HG03469 (cell line): ENCODE measurements around the gene FAT1.

ENCODE experiments used
- ATAC-seq: cut with Tn5 transposase; IDR thresholded peaks from one replicate; pipeline ENCODE4 v1.9.1; 2021; ENCODE audit warnings: mild to moderate bottlenecking, moderate library complexity, moderate number of reproducible peaks; ENCODE audit not compliant: unreplicated experiment

Gene FAT1

GRCh38 chr4:186658657-186659056 is 65.0 kb downstream of the FAT1 start:
- ATAC-seq: no peak

GRCh38 chr4:186657764-186658163 is 65.9 kb downstream of the FAT1 start:
- ATAC-seq: no peak

GRCh38 chr4:186653969-186654368 is 69.7 kb downstream of the FAT1 start:
- no peak for ATAC-seq

GRCh38 chr4:186651624-186652023 is 72.0 kb downstream of the FAT1 start:
- no peak for ATAC-seq

- no peak for ATAC-seq
These were observed 72.5 kb downstream of the FAT1 start for GRCh38 chr4:186651181-186651603.

- no peak for ATAC-seq
These were observed 73.1 kb downstream of the FAT1 start for GRCh38 chr4:186650401-186651180.

GRCh38 chr4:186647821-186648220 is 75.8 kb downstream of the FAT1 start:
- no peak for ATAC-seq

- ATAC-seq: no peak
These were observed 78.9 kb downstream of the FAT1 start for GRCh38 chr4:186644737-186645261.

GRCh38 chr4:186644311-186644638 is 79.4 kb downstream of the FAT1 start:
- ATAC-seq: no peak

GRCh38 chr4:186643501-186644310 is 80.0 kb downstream of the FAT1 start:
- no peak for ATAC-seq

- no peak for ATAC-seq
These were observed 80.7 kb downstream of the FAT1 start for GRCh38 chr4:186642998-186643397.

GRCh38 chr4:186642530-186642929 is 81.1 kb downstream of the FAT1 start:
- no peak for ATAC-seq

- ATAC-seq: no peak
These were observed 89.0 kb downstream of the FAT1 start for GRCh38 chr4:186634591-186635128.

- no peak for ATAC-seq
These were observed 89.8 kb downstream of the FAT1 start for GRCh38 chr4:186633844-186634243.

- no peak for ATAC-seq
These were observed 93.5 kb downstream of the FAT1 start for GRCh38 chr4:186630128-186630527.

GRCh38 chr4:186628058-186628711 is 95.5 kb downstream of the FAT1 start:
- no peak for ATAC-seq

GRCh38 chr4:186627226-186627865 is 96.3 kb downstream of the FAT1 start:
- ATAC-seq: no peak

GRCh38 chr4:186624951-186625350 is 98.7 kb downstream of the FAT1 start:
- ATAC-seq: no peak

- ATAC-seq: no peak
These were observed 100.1 kb downstream of the FAT1 start for GRCh38 chr4:186623546-186623945.

GRCh38 chr4:186622788-186623464 is 100.7 kb downstream of the FAT1 start:
- ATAC-seq: no peak
